ENCODE results near the gene SNRPD2.
"Not testable (repeated sequence)": the region's sequence is repeated elsewhere in the genome, so short reads cannot be mapped to it uniquely, and the experiment has no call there.

The SNRPD2 gene

DNA sequence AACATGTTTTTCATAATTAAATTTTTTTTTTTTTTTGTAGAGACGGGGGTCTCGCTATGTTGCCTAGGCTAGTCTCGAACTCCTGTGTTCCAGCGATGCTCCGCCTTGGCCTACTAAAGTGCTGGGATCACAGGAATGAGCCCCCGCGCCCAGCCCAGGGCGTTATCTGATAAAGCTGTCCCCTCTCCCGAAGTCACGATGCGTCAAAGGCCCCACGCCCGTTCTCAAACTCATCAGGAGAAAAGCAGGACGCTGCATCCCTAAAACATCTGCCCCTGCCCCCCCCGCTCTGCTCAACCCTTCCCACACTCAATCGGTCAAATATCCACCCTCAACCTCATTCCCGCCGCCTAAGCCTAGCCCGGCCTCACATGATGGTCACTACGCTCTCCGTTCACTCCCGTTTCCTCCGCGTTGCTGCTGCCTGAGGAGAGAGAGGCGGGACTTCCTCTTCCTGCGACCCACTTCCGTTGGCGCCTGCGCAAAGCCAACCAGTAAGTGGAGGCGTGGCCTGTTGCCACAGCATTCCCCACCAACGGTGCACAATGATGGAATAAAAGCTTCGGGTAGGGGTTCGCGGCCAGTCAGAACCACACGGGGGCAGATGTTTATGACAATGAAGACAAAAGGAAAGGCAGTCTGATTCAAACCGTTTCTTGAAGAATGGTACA, at the start of gene SNRPD2:
Gene SNRPD2, minus strand, starts transcription at position 438 of the 671 bp plus-strand sequence. Its CDS starts 65 bp downstream, at position 373.
- TF ChIP-seq, protein P1, sequence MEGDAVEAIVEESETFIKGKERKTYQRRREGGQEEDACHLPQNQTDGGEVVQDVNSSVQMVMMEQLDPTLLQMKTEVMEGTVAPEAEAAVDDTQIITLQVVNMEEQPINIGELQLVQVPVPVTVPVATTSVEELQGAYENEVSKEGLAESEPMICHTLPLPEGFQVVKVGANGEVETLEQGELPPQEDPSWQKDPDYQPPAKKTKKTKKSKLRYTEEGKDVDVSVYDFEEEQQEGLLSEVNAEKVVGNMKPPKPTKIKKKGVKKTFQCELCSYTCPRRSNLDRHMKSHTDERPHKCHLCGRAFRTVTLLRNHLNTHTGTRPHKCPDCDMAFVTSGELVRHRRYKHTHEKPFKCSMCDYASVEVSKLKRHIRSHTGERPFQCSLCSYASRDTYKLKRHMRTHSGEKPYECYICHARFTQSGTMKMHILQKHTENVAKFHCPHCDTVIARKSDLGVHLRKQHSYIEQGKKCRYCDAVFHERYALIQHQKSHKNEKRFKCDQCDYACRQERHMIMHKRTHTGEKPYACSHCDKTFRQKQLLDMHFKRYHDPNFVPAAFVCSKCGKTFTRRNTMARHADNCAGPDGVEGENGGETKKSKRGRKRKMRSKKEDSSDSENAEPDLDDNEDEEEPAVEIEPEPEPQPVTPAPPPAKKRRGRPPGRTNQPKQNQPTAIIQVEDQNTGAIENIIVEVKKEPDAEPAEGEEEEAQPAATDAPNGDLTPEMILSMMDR (IDR thresholded peaks at IDR 0.05; ENCODE audit: low read depth, low read length, missing control alignments) = no peak
- peak within 1 kb of the TSS; percentile 98 for H3K4me3 ChIP-seq (replicated peaks; ENCODE audit: low read depth, low read length)
- DNase-seq (ENCODE audit: extremely low read depth, low read depth) = peak; percentile 83

DNA sequence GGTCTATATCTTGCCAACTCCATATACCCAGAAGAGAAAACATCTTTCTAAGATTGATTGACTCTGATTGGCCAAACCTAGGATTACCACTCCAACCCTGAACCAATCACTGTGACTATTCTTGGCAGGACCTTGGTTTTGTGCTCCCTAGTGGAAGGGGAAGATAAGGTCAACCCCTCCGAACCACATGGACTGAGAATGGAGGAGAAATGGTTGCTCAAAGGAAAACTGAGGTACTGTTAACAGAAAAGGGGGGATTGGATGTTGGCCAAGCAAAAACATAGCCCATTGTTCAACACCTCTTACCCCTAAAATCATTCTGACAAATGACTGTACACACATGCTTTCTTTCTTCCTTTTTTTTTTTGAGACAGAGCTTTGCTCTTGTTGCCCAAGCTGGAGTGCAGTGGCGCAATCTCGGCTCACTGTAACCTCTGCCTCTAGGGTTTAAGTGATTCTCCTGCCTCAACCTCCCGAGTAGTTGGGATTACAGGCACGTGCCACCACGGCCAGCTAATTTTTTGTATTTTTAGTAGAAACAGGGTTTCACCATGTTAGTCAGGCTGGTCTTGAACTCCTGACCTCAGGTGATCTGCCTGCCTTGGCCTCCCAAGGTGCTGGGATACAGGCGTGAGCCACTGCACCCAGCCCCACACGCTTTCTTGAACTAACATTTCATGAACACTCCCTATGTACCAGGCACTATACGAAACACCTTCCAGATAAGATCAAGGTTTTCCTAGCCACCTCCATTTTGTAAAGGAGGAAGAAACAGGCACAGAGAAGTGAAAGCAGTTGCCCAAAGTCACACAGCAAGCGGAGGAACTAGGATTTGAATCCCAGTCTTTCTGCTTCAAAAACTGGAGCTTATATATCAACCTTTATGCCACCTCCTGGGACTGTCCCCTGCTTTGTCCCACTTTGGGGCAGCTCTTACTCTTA, 48.0 kb upstream of the SNRPD2 start:
- TF ChIP-seq, protein P1 (IDR thresholded peaks at IDR 0.05; ENCODE audit: low read depth, low read length, missing control alignments) = no peak
- no peak for DNase-seq (ENCODE audit: extremely low read depth, low read depth)
- H3K4me3 ChIP-seq (replicated peaks; ENCODE audit: low read depth, low read length) = no peak overlapping the region

DNA sequence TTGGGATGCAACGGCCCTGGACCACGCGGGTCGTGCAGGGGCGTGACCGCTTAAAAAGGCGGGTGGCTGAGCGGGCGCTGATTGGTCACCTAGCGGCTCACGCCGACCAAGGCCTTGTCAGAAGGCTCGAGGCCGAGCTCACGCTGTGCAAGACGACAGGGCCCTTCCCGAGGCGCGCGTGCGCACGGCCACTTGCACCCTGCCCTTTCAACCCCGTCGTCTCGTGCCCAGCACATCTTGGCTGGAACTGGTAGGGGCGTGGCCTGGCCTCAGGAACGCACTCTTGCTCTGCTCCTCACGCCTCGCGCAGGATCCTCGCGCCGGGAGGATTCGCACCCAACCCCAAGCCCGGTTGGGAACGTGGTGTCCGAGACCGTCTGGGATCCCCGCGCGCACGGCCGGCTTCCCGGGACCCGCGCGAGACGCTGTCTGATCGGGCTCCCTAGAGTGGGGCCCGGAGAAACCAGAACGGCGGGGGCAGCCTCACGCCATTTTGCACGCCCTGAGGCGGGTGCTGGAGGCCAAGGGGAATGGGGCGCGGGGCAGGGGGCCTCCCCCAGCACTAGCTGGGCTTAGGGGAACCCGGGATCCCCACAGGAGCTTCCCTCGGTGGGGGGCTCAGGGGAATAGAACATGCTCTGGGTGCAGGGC, 41.5 kb upstream of the SNRPD2 start, which contains the start of gene MEIOSIN:
Gene MEIOSIN, plus strand, starts transcription at position 280 of the 651 bp plus-strand sequence. CDS start 1,938 bp downstream, outside the sequence.
- TF ChIP-seq, protein P1 (IDR thresholded peaks at IDR 0.05; ENCODE audit: low read depth, low read length, missing control alignments) = no peak
- H3K4me3 ChIP-seq (replicated peaks; ENCODE audit: low read depth, low read length) = no peak within 1 kb of the TSS
- DNase-seq (ENCODE audit: extremely low read depth, low read depth) = no peak

DNA sequence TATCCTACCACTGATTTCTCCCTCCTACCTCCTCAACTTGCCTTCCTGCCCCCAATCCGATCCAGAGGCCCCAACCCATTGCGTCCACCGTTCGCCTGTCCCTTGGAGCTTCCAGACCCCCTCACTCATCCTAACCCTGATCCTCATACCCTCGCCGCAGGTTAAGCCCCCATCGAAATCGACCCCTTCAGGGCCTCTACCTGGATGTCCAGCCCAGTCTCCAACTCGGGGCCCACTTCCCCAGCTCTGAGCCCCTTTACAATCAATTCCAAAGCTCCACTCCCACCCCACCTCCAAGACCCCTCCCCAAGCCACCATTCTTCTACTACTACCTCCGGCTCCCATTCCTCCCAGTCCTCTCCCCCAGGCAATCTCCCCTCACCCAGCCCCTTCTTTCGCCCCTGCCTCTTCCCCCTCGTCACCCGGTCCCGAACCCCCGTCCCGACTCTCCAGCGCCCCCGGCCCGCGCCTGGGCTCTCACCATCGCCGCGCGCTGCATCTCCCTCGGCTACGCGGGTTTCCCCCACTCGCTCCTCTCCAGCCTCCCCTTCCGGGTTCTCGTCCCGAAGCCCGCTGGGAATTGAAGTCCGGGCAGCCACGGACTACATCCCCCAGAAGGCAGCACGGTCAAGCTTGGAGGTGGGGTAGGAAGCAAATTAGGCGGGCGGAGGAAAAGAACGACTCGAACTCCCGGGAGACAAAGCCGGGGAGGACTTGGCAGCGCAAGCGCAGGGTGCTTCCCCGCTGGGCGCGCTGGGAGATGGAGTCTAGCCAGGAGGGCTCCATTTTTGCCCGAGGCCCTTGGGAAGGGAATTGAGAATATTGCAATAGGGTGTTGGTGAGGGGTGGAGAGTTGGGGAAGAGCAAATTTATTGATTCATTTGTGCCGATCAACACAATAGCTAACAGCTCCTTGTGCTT, 38.9 kb upstream of the SNRPD2 start, which contains the start of gene FBXO46:
Gene FBXO46, minus strand, starts transcription at position 529 of the 921 bp plus-strand sequence. CDS start 17,401 bp downstream, outside the sequence.
- H3K4me3 ChIP-seq (replicated peaks; ENCODE audit: low read depth, low read length) = peak within 1 kb of the TSS; percentile 95
- peak; percentile 94 for DNase-seq (ENCODE audit: extremely low read depth, low read depth)
- TF ChIP-seq, protein P1 (IDR thresholded peaks at IDR 0.05; ENCODE audit: low read depth, low read length, missing control alignments) = no peak

DNA sequence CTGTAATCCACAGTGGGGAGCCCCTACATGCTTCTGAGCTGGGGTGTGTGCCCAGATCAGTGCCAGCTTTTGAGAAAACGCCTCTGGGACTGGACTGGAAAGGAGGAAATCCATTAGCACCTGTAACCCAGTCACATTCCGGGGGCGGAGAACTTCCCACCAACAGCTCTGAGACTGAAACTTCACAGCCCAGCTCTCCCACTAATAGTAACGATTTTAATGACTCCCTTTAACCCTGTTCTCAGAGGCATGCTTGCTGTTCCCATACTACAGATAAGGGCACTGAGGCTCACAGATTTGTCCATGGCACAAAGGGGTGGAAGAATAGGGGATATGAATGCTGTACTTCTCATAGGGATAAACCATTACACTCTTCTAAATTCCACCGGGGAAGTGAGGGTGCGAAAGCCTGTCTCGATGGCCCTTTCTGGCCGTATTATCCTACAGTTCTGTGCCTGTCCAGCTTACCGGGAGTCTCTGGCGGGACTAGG, 38.1 kb upstream of the SNRPD2 start:
- no peak for DNase-seq (ENCODE audit: extremely low read depth, low read depth)
- H3K4me3 ChIP-seq (replicated peaks; ENCODE audit: low read depth, low read length) = peak overlapping the region; percentile 95
- TF ChIP-seq, protein P1 (IDR thresholded peaks at IDR 0.05; ENCODE audit: low read depth, low read length, missing control alignments) = no peak

DNA sequence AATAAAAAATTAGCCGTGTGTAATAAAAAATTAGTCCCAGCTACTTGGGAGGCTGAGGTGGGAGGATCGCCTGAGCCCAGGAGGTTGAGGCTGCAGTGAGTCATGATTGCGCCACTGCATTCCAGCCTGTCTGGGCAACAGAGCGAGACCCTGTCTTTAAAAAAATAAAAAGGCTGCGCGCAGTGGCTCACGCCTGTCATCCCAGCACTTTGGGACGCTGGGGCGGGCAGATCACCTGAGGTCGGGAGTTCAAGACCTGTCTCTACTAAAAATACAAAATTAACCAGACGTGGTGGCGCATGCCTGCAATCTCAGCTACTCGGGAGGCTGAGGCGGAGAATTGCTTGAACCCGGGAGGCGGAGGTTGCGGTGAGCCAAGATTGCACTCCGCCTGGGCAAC, 36.9 kb upstream of the SNRPD2 start:
- H3K4me3 ChIP-seq (replicated peaks; ENCODE audit: low read depth, low read length); DNase-seq (ENCODE audit: extremely low read depth, low read depth): not testable (repeated sequence)

DNA sequence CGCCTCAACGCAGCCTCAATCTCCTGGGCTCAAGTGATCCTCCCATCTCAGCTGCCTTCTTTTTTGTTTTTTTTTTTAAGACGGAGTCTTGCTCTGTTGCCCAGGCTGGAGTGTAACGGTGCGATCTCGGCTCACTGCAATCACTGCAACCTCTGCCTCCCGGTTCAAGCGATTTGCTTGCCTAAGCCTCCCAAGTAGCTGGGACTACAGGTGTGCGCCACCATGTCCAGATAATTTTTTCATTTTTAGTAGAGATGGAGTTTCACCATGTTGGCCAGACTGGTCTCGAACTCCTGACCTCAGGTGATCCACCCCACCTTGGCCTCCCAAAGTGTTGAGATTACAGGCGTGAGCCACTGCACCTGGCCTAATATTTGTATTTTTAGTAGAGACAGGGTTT, 28.3 kb upstream of the SNRPD2 start:
- not testable (repeated sequence) for H3K4me3 ChIP-seq (replicated peaks; ENCODE audit: low read depth, low read length); DNase-seq (ENCODE audit: extremely low read depth, low read depth)

Data from HFF-Myc (cell line).